GM19351 (cell line): ENCODE measurements around the gene VPS4A.
A peak's percentile ranks its signal among the peaks of the same experiment; 100 is the strongest.
"Not testable (repeated sequence)": the region's sequence is repeated elsewhere in the genome, so short reads cannot be mapped to it uniquely, and the experiment has no call there.

Experiments
- ATAC-seq: cut with Tn5 transposase; IDR thresholded peaks from one replicate; pipeline ENCODE4 v1.9.1; 2021; ENCODE audit warnings: mild to moderate bottlenecking, moderate library complexity; ENCODE audit not compliant: unreplicated experiment

VPS4A gene

GRCh38 chr16:69310653-69311532, at the start of gene VPS4A:
VPS4A (plus strand) TSS chr16:69311350; CDS start chr16:69311512, 162 bp downstream.
- ATAC-seq = peak; percentile 93

- ATAC-seq = no peak
Observed at GRCh38 chr16:69266334-69267063, 44.7 kb upstream of the VPS4A start.

GRCh38 chr16:69267633-69268032, 43.5 kb upstream of the VPS4A start:
- ATAC-seq = no peak

- no peak for ATAC-seq
Observed at GRCh38 chr16:69270395-69270794, 40.8 kb upstream of the VPS4A start.

- ATAC-seq = no peak
Observed at GRCh38 chr16:69270831-69271230, 40.3 kb upstream of the VPS4A start.

- ATAC-seq = no peak
Observed at GRCh38 chr16:69273009-69273408, 38.1 kb upstream of the VPS4A start.

- no peak for ATAC-seq
Observed at GRCh38 chr16:69274699-69275235, 36.4 kb upstream of the VPS4A start.

- no peak for ATAC-seq
Observed at GRCh38 chr16:69276148-69277115, 34.7 kb upstream of the VPS4A start.

GRCh38 chr16:69277413-69277812, 33.7 kb upstream of the VPS4A start:
- no peak for ATAC-seq

GRCh38 chr16:69283851-69284250, 27.3 kb upstream of the VPS4A start:
- no peak for ATAC-seq

GRCh38 chr16:69285240-69285639, 25.9 kb upstream of the VPS4A start:
- no peak for ATAC-seq

GRCh38 chr16:69286941-69287713, 24.0 kb upstream of the VPS4A start:
- no peak for ATAC-seq

- ATAC-seq = not testable (repeated sequence)
Observed at GRCh38 chr16:69291657-69292056, 19.5 kb upstream of the VPS4A start.

- no peak for ATAC-seq
Observed at GRCh38 chr16:69293401-69293800, 17.7 kb upstream of the VPS4A start.

- no peak for ATAC-seq
Observed at GRCh38 chr16:69294051-69294450, 17.1 kb upstream of the VPS4A start.

- ATAC-seq = not testable (repeated sequence)
Observed at GRCh38 chr16:69296771-69297170, 14.4 kb upstream of the VPS4A start.

- ATAC-seq = no peak
Observed at GRCh38 chr16:69298261-69298660, 12.9 kb upstream of the VPS4A start.

- no peak for ATAC-seq
Observed at GRCh38 chr16:69301187-69301586, 10.0 kb upstream of the VPS4A start.

- no peak for ATAC-seq
Observed at GRCh38 chr16:69301861-69302260, 9.3 kb upstream of the VPS4A start.

GRCh38 chr16:69302301-69302700, 8.8 kb upstream of the VPS4A start:
- ATAC-seq = no peak
